Lung (tissue), 12 donors: ENCODE data around the gene C1GALT1. TPM values are rescaled to one million over a fixed set of nuclear protein-coding genes. Genes with fewer than 3 reads are reported as not detected.
A peak's percentile ranks its signal among the peaks of the same experiment; 100 is the strongest.

ENCODE experiments used
- ATAC-seq: fragments of 200-7000 bp; cut with Tn5 transposase; one replicate; pipeline ENCODE4 v1.9.1; 2020; ENCODE audit warnings: moderate number of reproducible peaks; ENCODE audit not compliant: insufficient read depth, low FRiP score
- DNase-seq, 3 donors: peaks; one replicate each; pipeline ENCODE4 v3.0.0-alpha.2; 2013 to 2017
- H3K27ac ChIP-seq, 2 donors: one replicate each; pipeline ENCODE4 v1.5.1; 2013; ENCODE audit warnings: mild to moderate bottlenecking in 2 of 2, moderate library complexity in 2 of 2, control low read depth in 1 of 2, inconsistent platforms in 1 of 2, low read depth in 1 of 2, low read length in 1 of 2
- H3K27me3 ChIP-seq, 3 donors: one replicate each; pipeline ENCODE4 v1.5.1; 2013; ENCODE audit warnings: low read length in 2 of 3; ENCODE audit not compliant: control insufficient read depth in 3 of 3, insufficient read depth in 3 of 3
- H3K36me3 ChIP-seq, 4 donors: one replicate each; pipeline ENCODE4 v1.5.1; 2013; ENCODE audit warnings: low read length in 4 of 4, mild to moderate bottlenecking in 1 of 4, moderate library complexity in 1 of 4; ENCODE audit not compliant: control insufficient read depth in 4 of 4, insufficient read depth in 4 of 4
- H3K4me1 ChIP-seq, 5 donors: one replicate each; pipeline ENCODE4 v1.5.1; 2013; ENCODE audit warnings: low read length in 5 of 5, mild to moderate bottlenecking in 2 of 5, moderate library complexity in 1 of 5; ENCODE audit not compliant: control insufficient read depth in 5 of 5, insufficient read depth in 5 of 5
- H3K4me3 ChIP-seq: one replicate; pipeline ENCODE4 v1.5.1; 2013; ENCODE audit warnings: mild to moderate bottlenecking, control low read depth, moderate library complexity
- H3K9ac ChIP-seq, 2 donors: one replicate each; pipeline ENCODE4 v1.5.1; 2013; ENCODE audit warnings: low read length in 2 of 2, control low read depth in 1 of 2; ENCODE audit not compliant: insufficient read depth in 1 of 2
- H3K9me3 ChIP-seq, 4 donors: one replicate each; pipeline ENCODE4 v1.5.1; 2013; ENCODE audit warnings: low read length in 3 of 4, mild to moderate bottlenecking in 1 of 4, moderate library complexity in 1 of 4; ENCODE audit not compliant: control insufficient read depth in 4 of 4, insufficient read depth in 3 of 4
- WGBS, 2 donors: extraction: QIAGEN DNeasy Blood & Tissue Kit; methylation state at CpG; one replicate each; pipeline ENCODE4 v1.1.7; 2013; 5-methylcytosine and 5-hydroxymethylcytosine counted together
- polyA plus RNA-seq, 2 donors: library from polyadenylated mRNA; stranded (reverse); fragments of 200-250 nt; gene quantifications; one replicate each; pipeline ENCODE4 v1.2.1, GENCODE V29; 2013
- total RNA-seq, 2 donors: library from RNA; depleted of rRNA in 1 of 2; stranded (reverse); fragments of >200 nt in 1 of 2; gene quantifications; one replicate each; pipeline ENCODE4 v1.2.1, GENCODE V29; 2014 to 2021
- TF ChIP-seq, protein P1 (sequence below): IDR thresholded peaks from 2 replicates; pipeline ENCODE4 v1.5.1; 2012; ENCODE audit warnings: mild to moderate bottlenecking; ENCODE audit errors: control extremely low read depth, extremely low read depth
- donor health status: control.
- donor health status: control.
- donor health status: Bipolar disorder and iron deficiency.
- donor health status: healthy.
- donor health status: DM: yes; HTN: yes; CAD: no.

C1GALT1 gene
- total and polyA plus RNA-seq, 4 donors, result 10.5 to 39.5 (median 23.3) TPM

DNA sequence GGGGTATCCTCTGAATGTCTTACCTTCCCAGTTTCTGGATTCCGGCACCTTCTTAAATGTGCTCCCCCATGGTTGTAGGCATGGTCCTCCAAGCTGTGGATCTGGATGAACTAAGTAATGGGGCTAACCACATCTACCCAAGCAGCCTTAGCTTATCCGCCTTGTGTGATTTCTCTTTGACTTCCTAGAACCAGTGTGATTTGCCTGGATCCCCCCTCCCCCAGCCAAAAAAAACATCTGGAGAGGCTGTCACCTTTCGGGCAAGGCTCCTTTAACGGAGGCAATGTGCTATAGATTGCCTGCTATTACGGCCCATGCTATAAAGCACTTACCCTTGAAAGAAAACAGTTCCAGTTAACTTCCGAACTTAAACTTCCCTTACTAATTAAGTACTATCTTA lies 33.9 kb downstream of the C1GALT1 start:
- H3K27me3 ChIP-seq, result no peaks in the 10 kb centered on the region
- TF ChIP-seq, protein P1, sequence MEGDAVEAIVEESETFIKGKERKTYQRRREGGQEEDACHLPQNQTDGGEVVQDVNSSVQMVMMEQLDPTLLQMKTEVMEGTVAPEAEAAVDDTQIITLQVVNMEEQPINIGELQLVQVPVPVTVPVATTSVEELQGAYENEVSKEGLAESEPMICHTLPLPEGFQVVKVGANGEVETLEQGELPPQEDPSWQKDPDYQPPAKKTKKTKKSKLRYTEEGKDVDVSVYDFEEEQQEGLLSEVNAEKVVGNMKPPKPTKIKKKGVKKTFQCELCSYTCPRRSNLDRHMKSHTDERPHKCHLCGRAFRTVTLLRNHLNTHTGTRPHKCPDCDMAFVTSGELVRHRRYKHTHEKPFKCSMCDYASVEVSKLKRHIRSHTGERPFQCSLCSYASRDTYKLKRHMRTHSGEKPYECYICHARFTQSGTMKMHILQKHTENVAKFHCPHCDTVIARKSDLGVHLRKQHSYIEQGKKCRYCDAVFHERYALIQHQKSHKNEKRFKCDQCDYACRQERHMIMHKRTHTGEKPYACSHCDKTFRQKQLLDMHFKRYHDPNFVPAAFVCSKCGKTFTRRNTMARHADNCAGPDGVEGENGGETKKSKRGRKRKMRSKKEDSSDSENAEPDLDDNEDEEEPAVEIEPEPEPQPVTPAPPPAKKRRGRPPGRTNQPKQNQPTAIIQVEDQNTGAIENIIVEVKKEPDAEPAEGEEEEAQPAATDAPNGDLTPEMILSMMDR, result no peak
- 96 to 97% methylated on average over 6 of the region's 6 CpGs for WGBS, 2 donors
- H3K9ac ChIP-seq, result no peak overlapping the region
- H3K27ac ChIP-seq, result no peak overlapping the region
- ATAC-seq (no peak), DNase-seq (no peak)
- H3K36me3 ChIP-seq, result peaks cover 0 to 9% (median 6%) of the 10 kb centered on the region in 4 donors
- no peak overlapping the region for H3K4me3 ChIP-seq
- no peaks in the 10 kb centered on the region for H3K9me3 ChIP-seq
- H3K4me1 ChIP-seq, result no peaks in the 10 kb centered on the region

DNA sequence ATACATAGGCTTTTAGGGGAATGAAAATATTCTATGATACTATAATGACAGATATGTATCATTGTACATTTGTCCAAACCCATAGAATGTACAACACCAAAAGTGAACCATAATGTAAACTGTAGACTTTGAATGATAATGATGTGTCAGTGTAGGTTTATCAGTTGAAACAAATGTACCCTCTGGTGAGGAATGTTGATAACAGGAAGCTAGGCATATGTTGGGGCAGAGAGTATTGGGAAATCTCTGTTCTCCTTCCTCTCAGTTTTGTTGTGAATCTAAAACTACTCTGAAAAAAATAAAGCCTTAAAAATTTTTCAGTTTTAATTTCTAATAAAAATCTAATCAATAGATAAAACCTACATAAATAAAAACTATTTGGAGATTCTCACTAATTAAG lies 36.9 kb downstream of the C1GALT1 start:
- H3K4me3 ChIP-seq, result no peak overlapping the region
- H3K9ac ChIP-seq, result no peak overlapping the region
- no peaks in the 10 kb centered on the region for H3K9me3 ChIP-seq
- TF ChIP-seq, protein P1, result no peak
- DNase-seq, result no peak
- H3K4me1 ChIP-seq, result peaks cover 0 to 3% (median 0%) of the 10 kb centered on the region in 5 donors
- peaks cover 0 to 9% (median 6%) of the 10 kb centered on the region in 4 donors for H3K36me3 ChIP-seq
- no peak for ATAC-seq
- H3K27ac ChIP-seq, result no peak overlapping the region
- no peaks in the 10 kb centered on the region for H3K27me3 ChIP-seq

GRCh38 chr7:7220821-7221220 lies 38.5 kb downstream of the C1GALT1 start:
- Histone ChIP-seq H3K4me1 (peaks cover 0 to 6% (median 0%) of the 10 kb centered on the region in 5 donors), H3K9me3 (no peaks in the 10 kb centered on the region), H3K27me3 (no peaks in the 10 kb centered on the region), H3K4me3 (no peak overlapping the region), H3K27ac (no peak overlapping the region), H3K9ac (no peak overlapping the region), H3K36me3 (peaks cover 0 to 9% (median 6%) of the 10 kb centered on the region in 4 donors)
- no peak for ATAC-seq
- no peak for DNase-seq
- TF ChIP-seq, protein P1, result no peak
- WGBS, 2 donors, result 79 to 90% methylated on average over 3 of the region's 3 CpGs

- Histone ChIP-seq H3K4me1 (peaks cover 0 to 6% (median 0%) of the 10 kb centered on the region in 5 donors), H3K9me3 (no peaks in the 10 kb centered on the region), H3K9ac (no peak overlapping the region), H3K27ac (peak overlapping the region in 1 of 2 donors; percentile 34), H3K4me3 (no peak overlapping the region), H3K27me3 (no peaks in the 10 kb centered on the region), H3K36me3 (peaks cover 0 to 13% (median 5%) of the 10 kb centered on the region in 4 donors)
- ATAC-seq (no peak), DNase-seq (no peak)
- 50 to 81% methylated on average over 2 of the region's 2 CpGs for WGBS, 2 donors
- TF ChIP-seq, protein P1, result no peak
Measured at GRCh38 chr7:7221599-7222038, 39.3 kb downstream of the C1GALT1 start.
